Suprapubic skin (tissue), 3 donors: ENCODE data around the gene UBR3.
"Not testable (repeated sequence)": the region's sequence is repeated elsewhere in the genome, so short reads cannot be mapped to it uniquely, and the experiment has no call there.

ENCODE experiments used
- POLR2A ChIP-seq, 2 donors: fragments of 450-650 bp; IDR thresholded peaks; one replicate each; pipeline ENCODE4 v1.6.1; 2017; ENCODE audit warnings: antibody characterized with exemption in 2 of 2, mild to moderate bottlenecking in 2 of 2, moderate library complexity in 2 of 2
- TF ChIP-seq, protein P1 (sequence below), 2 donors: fragments of 200-600 bp in 1 of 2; fragments of 450-650 bp in 1 of 2; sonication (generic) in 1 of 2; IDR thresholded peaks; one replicate each; pipeline ENCODE4 v1.5.1; 2016 to 2019; ENCODE audit warnings: antibody characterized with exemption in 2 of 2, mild to moderate bottlenecking in 1 of 2, moderate library complexity in 1 of 2

DNA sequence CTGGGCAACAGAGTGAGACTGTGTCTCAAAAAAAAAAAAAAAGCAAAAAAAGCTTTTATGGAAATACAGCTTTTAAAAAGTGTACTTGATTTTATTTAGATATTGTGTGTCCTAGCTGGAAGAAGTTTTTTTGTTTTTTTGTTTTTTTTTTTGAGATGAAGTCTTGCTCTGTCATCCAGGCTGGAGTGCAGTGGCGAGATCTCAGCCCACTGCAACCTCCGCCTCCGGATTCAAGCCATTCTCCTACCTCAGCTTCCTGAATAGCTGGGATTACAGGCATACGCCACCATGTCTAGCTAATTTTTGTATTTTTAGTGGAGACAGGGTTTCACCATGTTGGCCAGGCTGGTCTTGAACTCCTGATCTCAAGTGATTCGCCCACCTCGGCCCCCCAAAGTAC lies 39.0 kb downstream of the UBR3 start:
- not testable (repeated sequence) for TF ChIP-seq POLR2A (IDR thresholded peaks at IDR 0.05)
- TF ChIP-seq, protein P1, sequence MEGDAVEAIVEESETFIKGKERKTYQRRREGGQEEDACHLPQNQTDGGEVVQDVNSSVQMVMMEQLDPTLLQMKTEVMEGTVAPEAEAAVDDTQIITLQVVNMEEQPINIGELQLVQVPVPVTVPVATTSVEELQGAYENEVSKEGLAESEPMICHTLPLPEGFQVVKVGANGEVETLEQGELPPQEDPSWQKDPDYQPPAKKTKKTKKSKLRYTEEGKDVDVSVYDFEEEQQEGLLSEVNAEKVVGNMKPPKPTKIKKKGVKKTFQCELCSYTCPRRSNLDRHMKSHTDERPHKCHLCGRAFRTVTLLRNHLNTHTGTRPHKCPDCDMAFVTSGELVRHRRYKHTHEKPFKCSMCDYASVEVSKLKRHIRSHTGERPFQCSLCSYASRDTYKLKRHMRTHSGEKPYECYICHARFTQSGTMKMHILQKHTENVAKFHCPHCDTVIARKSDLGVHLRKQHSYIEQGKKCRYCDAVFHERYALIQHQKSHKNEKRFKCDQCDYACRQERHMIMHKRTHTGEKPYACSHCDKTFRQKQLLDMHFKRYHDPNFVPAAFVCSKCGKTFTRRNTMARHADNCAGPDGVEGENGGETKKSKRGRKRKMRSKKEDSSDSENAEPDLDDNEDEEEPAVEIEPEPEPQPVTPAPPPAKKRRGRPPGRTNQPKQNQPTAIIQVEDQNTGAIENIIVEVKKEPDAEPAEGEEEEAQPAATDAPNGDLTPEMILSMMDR (IDR thresholded peaks at IDR 0.05) = not testable (repeated sequence)
